ENCODE data around the gene FAM229A.
A peak's percentile ranks its signal among the peaks of the same experiment; 100 is the strongest.
"Not testable (repeated sequence)": the region's sequence is repeated elsewhere in the genome, so short reads cannot be mapped to it uniquely, and the experiment has no call there.

FAM229A gene

GRCh38 chr1:32376199-32376598, 13.9 kb upstream of the FAM229A start:
- no peak for DNase-seq (ENCODE audit: low spot score)

GRCh38 chr1:32373996-32374592, 11.8 kb upstream of the FAM229A start:
- no peak for DNase-seq (ENCODE audit: low spot score)

- DNase-seq (ENCODE audit: low spot score), result peak; percentile 15
Observed at GRCh38 chr1:32372149-32372756, 10.0 kb upstream of the FAM229A start.

DNA sequence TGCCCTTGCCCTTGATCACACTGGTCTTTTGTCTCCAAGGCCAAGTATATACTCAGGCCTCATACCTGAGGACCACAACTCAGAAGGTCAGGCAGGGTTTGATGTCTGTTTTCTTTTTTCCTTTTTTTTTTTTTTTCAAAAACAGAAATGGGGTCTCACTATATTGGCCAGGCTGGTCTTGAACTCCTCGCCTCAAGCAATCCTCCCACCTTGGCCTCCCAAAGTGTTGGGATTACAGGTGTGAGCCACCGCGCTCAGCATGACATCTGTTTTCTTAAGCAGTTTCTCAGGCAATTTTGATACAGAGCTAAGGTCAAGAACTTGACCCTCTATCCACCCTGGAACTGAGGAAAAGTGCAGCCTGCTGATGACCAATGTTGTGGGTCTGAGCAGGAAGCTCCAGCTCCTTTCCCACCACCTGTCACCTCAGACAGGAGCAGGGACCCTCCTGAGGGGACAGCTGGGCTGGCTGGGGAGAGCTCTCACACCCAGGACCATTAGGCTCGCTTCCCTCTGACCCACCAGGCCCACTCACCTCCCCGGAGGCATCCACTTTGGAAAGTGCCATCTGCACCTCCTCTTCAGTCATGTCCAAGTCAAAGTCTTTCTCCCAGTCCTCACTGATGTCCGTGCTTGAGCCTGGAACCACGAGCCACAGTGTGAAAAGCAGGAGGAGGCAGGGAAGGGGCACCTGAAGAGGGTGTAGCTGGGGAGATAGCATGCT, 5.8 kb upstream of the FAM229A start:
- DNase-seq (ENCODE audit: low spot score), result no peak

DNA sequence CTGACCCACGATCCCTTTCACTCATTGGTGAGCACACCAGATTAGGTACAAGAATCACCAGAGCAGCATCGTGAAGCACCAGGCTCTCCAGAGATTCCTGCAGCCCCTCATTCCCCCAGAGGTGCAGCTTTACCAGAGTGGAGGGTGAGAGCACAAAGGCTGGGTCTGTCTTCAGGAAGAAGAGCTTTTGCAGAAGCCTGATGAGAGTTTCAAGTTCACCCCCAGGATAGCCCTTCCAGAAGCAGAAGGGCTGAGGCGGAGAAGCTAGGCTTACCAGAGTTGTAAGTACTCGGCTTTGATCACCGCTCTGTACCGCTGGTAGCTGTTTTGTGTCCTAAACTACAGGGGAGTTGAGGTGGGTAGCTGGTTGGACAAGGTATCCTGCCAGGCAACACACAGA, 3.2 kb upstream of the FAM229A start:
- DNase-seq (ENCODE audit: low spot score), result no peak

DNA sequence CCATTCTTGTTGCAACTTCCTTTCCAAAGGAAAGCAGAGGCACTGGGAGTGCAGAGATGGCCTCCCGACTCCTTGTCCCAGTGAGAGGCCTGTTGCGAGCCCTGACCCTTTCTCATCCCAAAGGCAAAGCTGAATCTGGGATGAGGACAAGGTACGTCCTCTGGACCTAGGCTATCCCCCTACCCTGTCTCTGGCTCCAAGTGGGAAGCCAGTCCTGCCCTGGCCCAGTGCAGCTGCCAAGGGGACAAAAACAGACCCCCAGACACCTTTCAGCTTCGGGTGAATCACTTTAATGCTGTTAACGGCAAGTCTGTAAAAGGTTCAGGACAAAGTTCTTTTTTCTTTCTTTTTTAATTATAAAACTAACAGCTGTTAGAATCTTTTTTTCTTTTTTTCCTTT, 2.6 kb upstream of the FAM229A start:
- DNase-seq (ENCODE audit: low spot score), result no peak

DNA sequence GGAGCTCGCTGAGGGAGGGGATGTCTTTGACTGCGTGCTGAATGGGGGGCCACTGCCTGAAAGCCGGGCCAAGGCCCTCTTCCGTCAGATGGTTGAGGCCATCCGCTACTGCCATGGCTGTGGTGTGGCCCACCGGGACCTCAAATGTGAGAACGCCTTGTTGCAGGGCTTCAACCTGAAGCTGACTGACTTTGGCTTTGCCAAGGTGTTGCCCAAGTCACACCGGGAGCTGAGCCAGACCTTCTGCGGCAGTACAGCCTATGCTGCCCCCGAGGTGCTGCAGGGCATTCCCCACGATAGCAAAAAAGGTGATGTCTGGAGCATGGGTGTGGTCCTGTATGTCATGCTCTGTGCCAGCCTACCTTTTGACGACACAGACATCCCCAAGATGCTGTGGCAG, 1.4 kb upstream of the FAM229A start:
- DNase-seq (ENCODE audit: low spot score), result no peak

GRCh38 chr1:32361674-32362473, 411 bp downstream of the FAM229A start:
- DNase-seq (ENCODE audit: low spot score), result peak; percentile 45

DNA sequence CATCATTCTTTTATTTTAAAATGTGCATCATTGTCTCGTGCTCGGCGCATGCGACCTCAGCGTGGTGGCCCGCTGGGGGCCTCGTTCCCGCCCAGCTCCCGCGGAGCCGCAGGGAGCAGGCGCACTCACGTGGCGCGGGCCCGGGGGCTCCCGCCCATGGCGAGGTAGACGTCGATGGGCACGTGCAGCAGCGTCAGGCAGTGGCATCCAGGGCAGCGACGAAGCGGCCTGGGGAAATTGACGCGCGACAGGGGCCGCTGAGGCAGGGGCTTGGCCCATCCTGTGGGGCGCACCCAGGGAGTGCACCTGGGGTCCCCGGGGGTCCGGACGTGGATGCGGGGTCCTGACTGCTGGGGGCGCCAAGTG, 994 bp downstream of the FAM229A start:
- no peak for DNase-seq (ENCODE audit: low spot score)

- no peak for DNase-seq (ENCODE audit: low spot score)
Observed at GRCh38 chr1:32358435-32358834, 3.9 kb downstream of the FAM229A start.

GRCh38 chr1:32357614-32358013, 4.7 kb downstream of the FAM229A start:
- no peak for DNase-seq (ENCODE audit: low spot score)

DNA sequence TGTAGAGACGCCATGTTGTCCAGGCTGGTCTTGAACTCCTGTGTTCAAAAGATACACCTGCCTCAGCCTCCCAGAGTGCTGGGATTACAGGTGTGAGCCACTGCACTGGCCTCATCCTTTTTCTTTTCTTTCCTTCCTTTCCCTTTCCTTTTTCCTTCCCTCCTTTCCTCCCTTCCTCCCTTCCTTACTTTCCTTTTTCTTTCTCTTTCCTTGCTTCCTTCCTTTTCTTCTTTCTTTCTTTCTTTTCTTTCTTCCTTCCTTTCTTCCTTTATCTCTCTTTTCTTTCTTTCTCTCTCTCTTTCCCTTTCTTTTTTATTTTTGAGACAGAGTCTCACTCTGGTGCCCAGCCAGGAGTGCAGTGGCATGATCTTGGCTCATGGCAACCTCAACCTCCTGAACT, 5.8 kb downstream of the FAM229A start:
- no peak for DNase-seq (ENCODE audit: low spot score)

DNA sequence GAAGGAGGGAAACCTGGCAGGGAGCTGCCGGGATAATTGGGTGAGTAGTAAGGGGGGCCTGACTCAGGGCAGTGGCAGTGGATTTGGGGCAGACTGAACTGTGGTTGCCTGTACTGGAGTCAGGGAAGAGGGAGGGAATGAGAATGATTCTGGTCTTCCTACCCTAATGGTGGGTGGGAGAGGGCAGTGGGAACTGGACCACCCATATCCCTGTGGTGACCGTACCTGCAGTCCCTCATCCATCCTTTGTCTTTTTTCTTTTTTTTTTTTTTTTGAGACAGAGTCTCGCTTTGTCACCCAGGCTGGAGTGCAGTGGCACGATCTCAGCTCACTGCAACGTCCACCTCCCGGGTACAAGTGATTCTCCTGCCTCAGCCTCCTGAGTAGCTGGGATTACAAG, 6.5 kb downstream of the FAM229A start:
- DNase-seq (ENCODE audit: low spot score), result not testable (repeated sequence)

- DNase-seq (ENCODE audit: low spot score), result no peak
Observed at GRCh38 chr1:32353886-32354570, 8.3 kb downstream of the FAM229A start.

DNA sequence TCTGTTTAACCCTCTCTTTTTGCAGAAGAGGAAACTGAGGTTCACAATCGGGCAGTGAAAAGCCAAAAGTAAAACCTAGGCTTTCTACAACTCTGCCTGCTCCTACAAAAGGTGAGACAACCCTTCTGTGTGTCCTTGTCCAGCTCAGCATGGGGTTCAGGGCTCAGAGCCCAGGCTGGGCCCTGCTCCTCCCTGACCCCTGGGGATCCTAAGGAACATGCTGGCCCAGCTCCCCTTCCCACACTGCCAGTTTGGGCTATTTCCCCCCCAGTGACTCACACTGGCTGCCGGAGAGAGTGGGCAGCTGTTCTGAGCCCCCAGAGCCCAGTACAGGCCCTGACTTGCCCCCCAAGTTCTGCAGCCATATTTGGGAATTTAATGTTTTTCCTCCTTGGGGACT, 8.9 kb downstream of the FAM229A start:
- DNase-seq (ENCODE audit: low spot score), result no peak

- no peak for DNase-seq (ENCODE audit: low spot score)
Observed at GRCh38 chr1:32352831-32353383, 9.4 kb downstream of the FAM229A start.

DNA sequence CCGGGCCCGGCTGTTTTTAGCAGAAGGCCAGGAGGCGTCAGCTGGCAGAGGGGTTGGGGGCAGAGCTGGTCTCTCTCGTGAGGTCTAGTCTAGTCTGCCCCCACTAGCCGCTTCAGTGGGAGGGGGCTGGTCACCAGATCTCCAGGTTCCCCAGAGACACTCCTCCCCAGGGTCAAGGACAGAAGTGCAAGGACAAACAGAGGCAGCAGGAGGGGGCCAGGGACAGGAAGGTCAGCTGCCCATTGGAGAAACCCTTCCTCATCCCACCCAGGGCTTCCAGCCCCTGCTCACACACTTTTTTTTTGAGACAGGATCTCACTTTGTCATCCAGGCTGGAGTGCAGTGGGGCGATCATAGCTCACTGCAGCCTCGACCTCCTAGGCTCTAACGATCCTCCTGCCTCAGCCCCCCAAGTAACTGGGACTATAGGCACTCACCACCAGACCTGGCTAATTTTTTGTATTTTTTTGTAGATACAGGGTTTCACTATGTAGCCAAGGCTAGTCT, 10.0 kb downstream of the FAM229A start:
- DNase-seq (ENCODE audit: low spot score), result no peak

DNA sequence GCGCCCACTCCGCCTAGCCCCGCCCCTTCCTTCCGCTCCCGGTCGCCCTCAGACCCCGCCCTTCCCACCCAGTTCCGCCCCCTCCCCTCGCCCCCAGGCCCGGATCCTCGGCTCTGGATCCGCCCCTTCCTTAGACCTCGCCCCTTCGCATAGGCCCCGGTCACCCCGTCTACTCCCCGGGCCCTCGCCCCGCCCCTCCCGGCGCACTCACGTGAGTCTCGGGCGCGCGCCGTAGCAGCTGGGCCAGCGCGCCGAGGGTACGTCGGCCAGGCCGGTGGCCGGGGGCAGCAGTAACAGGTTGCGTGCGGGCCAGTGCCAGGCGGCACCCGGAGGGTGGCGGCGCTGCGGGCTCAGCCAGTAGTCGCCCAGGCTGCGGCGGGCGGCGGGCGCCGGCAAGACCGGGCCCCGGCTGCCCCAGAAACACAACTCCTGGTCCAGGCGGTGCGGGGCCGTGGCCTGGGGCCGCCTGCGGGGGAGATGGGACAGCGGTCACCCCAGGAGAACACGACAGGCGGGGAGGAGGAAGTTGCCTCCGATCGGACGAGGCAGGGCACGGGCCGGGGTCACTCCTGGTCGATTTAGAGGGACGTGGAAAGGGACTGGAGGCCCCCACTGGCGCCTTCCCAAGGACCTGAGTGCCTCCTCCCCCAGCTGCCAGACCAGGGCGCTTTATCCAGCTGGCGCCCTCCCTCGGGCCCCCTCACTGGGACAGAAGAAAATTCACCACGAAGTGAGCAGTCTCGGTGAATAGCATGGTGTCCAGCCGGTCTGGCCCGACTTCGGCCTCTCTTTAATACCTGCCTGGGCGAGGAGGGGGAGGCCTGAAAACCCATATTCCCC, 10.7 kb downstream of the FAM229A start:
- DNase-seq (ENCODE audit: low spot score), result peak; percentile 97

DNA sequence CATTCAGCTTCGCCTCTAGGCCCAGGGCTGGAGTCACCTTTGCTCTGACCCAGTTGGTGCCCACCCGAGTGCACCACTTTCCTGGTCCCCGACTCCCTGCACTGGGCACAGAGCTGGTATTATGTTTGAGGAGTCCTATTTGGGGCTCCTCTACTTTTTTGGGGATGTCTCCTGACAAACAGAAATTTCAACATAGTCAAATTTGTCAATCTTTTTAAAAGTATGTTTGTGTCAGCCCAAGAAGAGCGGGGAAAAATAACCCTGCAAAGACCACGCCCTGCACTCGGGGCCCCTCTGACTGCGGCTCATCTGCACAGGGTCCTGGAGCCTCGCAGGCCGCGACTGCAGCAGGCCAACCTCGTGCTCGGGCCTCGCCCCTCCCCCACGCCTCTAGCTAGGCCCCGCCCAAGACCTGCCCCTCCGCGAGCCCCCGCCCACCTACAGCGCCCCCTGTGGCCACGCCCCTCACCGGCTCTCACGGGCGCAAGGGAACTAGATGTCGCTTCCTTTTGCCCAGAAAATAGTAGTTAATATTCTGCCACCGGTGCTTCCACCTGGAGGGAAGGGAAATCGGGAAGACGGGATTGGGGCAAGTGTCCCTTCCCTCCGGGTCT, 11.4 kb downstream of the FAM229A start:
- peak; percentile 85 for DNase-seq (ENCODE audit: low spot score)

GRCh38 chr1:32349211-32349708, 13.0 kb downstream of the FAM229A start:
- DNase-seq (ENCODE audit: low spot score), result no peak
